WTC11 (cell line): ENCODE results near the gene NT5DC1.

Experiments
- CREB1 ChIP-seq: sonication (generic); formaldehyde crosslinking; IDR thresholded peaks from 2 replicates; pipeline ENCODE4 v1.8.0; 2023; ENCODE audit warnings: mild to moderate bottlenecking, missing genetic modification reagents
- IRF2 ChIP-seq: sonication (generic); formaldehyde crosslinking; IDR thresholded peaks from 2 replicates; pipeline ENCODE4 v1.8.0; 2022; ENCODE audit warnings: low read depth, missing genetic modification reagents, borderline replicate concordance
- NR3C1 ChIP-seq: sonication (generic); formaldehyde crosslinking; conservative IDR thresholded peaks from 2 replicates; pipeline ENCODE4 v1.8.1; 2023; ENCODE audit warnings: low read depth, mild to moderate bottlenecking, missing genetic modification reagents
- TP53 ChIP-seq: sonication (generic); formaldehyde crosslinking; IDR thresholded peaks from 2 replicates; pipeline ENCODE4 v1.8.1; 2023; ENCODE audit warnings: mild to moderate bottlenecking, missing genetic modification reagents
- TF ChIP-seq, protein P1 (sequence below): fragments of 200-600 bp; IDR thresholded peaks from 2 replicates; pipeline ENCODE4 v1.8.0; 2022; ENCODE audit warnings: antibody characterized with exemption
- TF ChIP-seq, protein P2 (sequence below): sonication (generic); formaldehyde crosslinking; IDR thresholded peaks from 2 replicates; pipeline ENCODE4 v1.8.0; 2022; ENCODE audit warnings: mild to moderate bottlenecking, missing genetic modification reagents

DNA sequence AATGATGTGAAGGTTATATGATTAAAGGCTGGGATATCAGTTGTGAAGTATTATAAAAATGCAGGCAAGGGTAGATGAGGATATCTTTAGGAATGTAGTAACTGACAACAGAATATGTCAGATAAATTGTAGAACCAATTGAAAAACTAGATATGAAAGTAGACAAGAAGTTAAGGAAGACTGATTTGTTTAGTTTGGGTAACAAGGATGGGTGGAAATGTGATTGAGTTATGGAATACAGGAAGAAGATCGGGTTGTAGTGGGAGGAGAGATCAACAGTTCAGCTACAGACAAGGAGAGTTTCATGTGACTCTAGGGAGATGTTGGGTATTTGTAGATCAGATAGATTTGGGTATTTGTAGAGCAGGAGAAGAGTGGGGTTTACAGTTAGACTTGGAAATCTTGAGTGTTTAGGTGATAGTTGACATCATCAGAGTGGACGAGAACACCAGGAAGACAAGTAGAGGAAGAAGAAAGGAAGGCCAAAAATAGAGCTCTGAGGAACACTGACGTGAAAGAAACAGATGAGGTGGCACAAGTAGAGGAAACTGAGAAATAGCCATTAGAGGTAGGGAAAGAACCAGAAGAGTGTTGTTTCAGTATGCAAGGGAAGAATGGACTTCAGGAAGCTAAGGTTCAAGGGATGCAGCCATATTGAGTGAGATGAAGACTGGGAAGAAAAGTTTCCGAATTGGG is 191.2 kb downstream of the NT5DC1 start:
- TF ChIP-seq, protein P1, sequence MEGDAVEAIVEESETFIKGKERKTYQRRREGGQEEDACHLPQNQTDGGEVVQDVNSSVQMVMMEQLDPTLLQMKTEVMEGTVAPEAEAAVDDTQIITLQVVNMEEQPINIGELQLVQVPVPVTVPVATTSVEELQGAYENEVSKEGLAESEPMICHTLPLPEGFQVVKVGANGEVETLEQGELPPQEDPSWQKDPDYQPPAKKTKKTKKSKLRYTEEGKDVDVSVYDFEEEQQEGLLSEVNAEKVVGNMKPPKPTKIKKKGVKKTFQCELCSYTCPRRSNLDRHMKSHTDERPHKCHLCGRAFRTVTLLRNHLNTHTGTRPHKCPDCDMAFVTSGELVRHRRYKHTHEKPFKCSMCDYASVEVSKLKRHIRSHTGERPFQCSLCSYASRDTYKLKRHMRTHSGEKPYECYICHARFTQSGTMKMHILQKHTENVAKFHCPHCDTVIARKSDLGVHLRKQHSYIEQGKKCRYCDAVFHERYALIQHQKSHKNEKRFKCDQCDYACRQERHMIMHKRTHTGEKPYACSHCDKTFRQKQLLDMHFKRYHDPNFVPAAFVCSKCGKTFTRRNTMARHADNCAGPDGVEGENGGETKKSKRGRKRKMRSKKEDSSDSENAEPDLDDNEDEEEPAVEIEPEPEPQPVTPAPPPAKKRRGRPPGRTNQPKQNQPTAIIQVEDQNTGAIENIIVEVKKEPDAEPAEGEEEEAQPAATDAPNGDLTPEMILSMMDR: no peak
- TF ChIP-seq TP53 (no peak), IRF2 (CRISPR knock-in tag) (no peak), NR3C1 (CRISPR knock-in tag) (no peak), CREB1 (no peak)
- TF ChIP-seq, protein P2, sequence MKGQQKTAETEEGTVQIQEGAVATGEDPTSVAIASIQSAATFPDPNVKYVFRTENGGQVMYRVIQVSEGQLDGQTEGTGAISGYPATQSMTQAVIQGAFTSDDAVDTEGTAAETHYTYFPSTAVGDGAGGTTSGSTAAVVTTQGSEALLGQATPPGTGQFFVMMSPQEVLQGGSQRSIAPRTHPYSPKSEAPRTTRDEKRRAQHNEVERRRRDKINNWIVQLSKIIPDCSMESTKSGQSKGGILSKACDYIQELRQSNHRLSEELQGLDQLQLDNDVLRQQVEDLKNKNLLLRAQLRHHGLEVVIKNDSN (CRISPR knock-in tag): no peak
